Adrenal gland (tissue), 12 donors: ENCODE measurements around the gene OBSL1. TPM values are rescaled to one million over a fixed set of nuclear protein-coding genes. Genes with fewer than 3 reads are reported as not detected.

Experiments used
- DNase-seq, 7 donors: peaks; one replicate each; pipeline ENCODE4 v3.0.0-alpha.2; 2019 to 2020
- H3K27ac ChIP-seq, 5 donors: fragments of 200-600 bp; sonication (generic) in 4 of 5; 1 replicate in 3 of 5; 2 replicates in 2 of 5; pipeline versions ENCODE4 v1.5.1 to v1.8.0; 2016 to 2020; ENCODE audit warnings: mild to moderate bottlenecking in 1 of 5
- H3K27me3 ChIP-seq: fragments of 200-600 bp; 2 replicates; pipeline ENCODE4 v1.8.0; 2021
- H3K36me3 ChIP-seq, 2 donors: fragments of 200-600 bp; replicated peaks in 1 of 2; 1 replicate in 1 of 2; 2 replicates in 1 of 2; pipeline versions ENCODE4 v1.5.1 to v1.8.0; 2018 to 2022
- H3K4me1 ChIP-seq, 2 donors: fragments of 200-600 bp; replicated peaks in 1 of 2; 1 replicate in 1 of 2; 2 replicates in 1 of 2; pipeline versions ENCODE4 v1.5.1 to v1.8.0; 2018 to 2021
- H3K4me3 ChIP-seq, 4 donors: fragments of 200-600 bp; sonication (generic) in 3 of 4; one replicate each; pipeline ENCODE4 v1.5.1; 2016 to 2018
- H3K9me3 ChIP-seq, 3 donors: fragments of 200-600 bp; sonication (generic) in 1 of 3; replicated peaks in 1 of 3; 1 replicate in 2 of 3; 2 replicates in 1 of 3; pipeline versions ENCODE4 v1.5.1 to v1.8.0; 2016 to 2021
- POLR2A ChIP-seq, 2 donors: fragments of 450-650 bp; IDR thresholded peaks; one replicate each; pipeline ENCODE4 v1.6.1; 2017; ENCODE audit warnings: antibody characterized with exemption in 2 of 2, mild to moderate bottlenecking in 2 of 2, moderate library complexity in 1 of 2
- WGBS, 4 donors: extraction: QIAGEN DNeasy Blood & Tissue Kit in 2 of 4; methylation state at CpG; one replicate each; pipeline versions ENCODE4 v1.1.5 to v1.1.7; 2013 to 2017; 5-methylcytosine and 5-hydroxymethylcytosine counted together
- intact Hi-C, 2 donors: fragments of 100-400 bp; cut with DNase I; formaldehyde crosslinking; loops; one replicate each; pipeline versions ENCODE4 v1.14.1 to v1.15.0; 2022 to 2023
- polyA plus RNA-seq, 3 donors: library from polyadenylated mRNA; stranded (reverse); fragments of 200-250 nt in 2 of 3; fragments of 350-450 nt in 1 of 3; fragmentation: Illumina TruSeq in 1 of 3; extraction: RNeasy Lipid Tissue Mini Kit (QIAGEN cat#74804) in 1 of 3; gene quantifications; one replicate each; pipeline ENCODE4 v1.2.3, GENCODE V29; 2013 to 2014
- total RNA-seq, 9 donors: library from RNA; depleted of rRNA in 4 of 9; stranded (reverse); fragments of >200 nt in 4 of 9; fragments of 120-200 nt in 1 of 9; fragmentation: NEBNext Ultra II Directional in 1 of 9; extraction: Animal tissue kit (Norgen Biotek cat#: 25700) in 1 of 9; gene quantifications; one replicate each; pipeline versions ENCODE4 v1.1.0 to v1.2.4, GENCODE V29; 2013 to 2023
- TF ChIP-seq, protein P1 (sequence below), 6 experiments: fragments of 450-650 bp in 4 of 6; fragments of 200-600 bp in 2 of 6; sonication (generic) in 1 of 6; IDR thresholded peaks; 1 replicate in 5 of 6; 2 replicates in 1 of 6; pipeline versions ENCODE4 v1.5.1 to v1.8.0; 2016 to 2021; ENCODE audit warnings: antibody characterized with exemption in 6 of 6, mild to moderate bottlenecking in 2 of 6, moderate library complexity in 1 of 6
- donor health status: healthy with polysubstance abuse.
- donor health status: Bipolar disorder and iron deficiency.
- donor health status: DM: yes; HTN: yes; CAD: no.
- donor health status: DM: no; HTN: no; CAD: no.
- donor health status: DM: no; HTN: no; CAD: no.
- donor health status: DM: yes; HTN: yes; CAD: no.

Gene OBSL1
- total and polyA plus RNA-seq, 12 donors = 63.9 to 427 (median 181) TPM

DNA sequence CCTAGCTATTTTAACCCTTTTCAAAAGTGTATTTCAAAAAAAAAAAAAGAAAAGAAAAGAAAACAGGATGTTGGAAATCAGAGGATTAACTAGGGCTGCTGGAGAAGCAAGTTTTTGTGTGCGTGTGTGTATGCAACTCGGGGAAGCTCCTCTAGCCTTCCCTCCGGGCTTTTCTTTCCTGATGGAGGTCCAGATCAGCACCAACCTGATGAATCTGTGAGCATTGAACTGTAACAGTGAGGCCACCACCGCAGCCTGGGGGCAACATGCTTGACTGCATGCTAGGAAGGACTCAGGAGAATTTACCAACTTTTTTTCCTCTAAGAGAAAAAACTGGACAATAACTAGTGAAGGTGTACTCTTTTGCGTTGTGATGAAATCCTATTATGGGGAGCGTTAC is 2.3 kb downstream of the OBSL1 start:
- TF ChIP-seq, protein P1, sequence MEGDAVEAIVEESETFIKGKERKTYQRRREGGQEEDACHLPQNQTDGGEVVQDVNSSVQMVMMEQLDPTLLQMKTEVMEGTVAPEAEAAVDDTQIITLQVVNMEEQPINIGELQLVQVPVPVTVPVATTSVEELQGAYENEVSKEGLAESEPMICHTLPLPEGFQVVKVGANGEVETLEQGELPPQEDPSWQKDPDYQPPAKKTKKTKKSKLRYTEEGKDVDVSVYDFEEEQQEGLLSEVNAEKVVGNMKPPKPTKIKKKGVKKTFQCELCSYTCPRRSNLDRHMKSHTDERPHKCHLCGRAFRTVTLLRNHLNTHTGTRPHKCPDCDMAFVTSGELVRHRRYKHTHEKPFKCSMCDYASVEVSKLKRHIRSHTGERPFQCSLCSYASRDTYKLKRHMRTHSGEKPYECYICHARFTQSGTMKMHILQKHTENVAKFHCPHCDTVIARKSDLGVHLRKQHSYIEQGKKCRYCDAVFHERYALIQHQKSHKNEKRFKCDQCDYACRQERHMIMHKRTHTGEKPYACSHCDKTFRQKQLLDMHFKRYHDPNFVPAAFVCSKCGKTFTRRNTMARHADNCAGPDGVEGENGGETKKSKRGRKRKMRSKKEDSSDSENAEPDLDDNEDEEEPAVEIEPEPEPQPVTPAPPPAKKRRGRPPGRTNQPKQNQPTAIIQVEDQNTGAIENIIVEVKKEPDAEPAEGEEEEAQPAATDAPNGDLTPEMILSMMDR (IDR thresholded peaks at IDR 0.05) = no peak
- no peak for TF ChIP-seq POLR2A (IDR thresholded peaks at IDR 0.05)
- H3K27ac ChIP-seq = no peak overlapping the region
- peaks cover 10 to 16% of the 10 kb centered on the region in 2 donors for H3K4me1 ChIP-seq
- intact Hi-C loops = no loop called here
- no peak overlapping the region for H3K4me3 ChIP-seq
- DNase-seq = no peak
- H3K36me3 ChIP-seq = peaks cover 0 to 22% of the 10 kb centered on the region in 2 donors
- 85 to 94% (median 91%) methylated on average over 6 of the region's 6 CpGs for WGBS, 4 donors
- no peaks in the 10 kb centered on the region for H3K9me3 ChIP-seq
- no peaks in the 10 kb centered on the region for H3K27me3 ChIP-seq

DNA sequence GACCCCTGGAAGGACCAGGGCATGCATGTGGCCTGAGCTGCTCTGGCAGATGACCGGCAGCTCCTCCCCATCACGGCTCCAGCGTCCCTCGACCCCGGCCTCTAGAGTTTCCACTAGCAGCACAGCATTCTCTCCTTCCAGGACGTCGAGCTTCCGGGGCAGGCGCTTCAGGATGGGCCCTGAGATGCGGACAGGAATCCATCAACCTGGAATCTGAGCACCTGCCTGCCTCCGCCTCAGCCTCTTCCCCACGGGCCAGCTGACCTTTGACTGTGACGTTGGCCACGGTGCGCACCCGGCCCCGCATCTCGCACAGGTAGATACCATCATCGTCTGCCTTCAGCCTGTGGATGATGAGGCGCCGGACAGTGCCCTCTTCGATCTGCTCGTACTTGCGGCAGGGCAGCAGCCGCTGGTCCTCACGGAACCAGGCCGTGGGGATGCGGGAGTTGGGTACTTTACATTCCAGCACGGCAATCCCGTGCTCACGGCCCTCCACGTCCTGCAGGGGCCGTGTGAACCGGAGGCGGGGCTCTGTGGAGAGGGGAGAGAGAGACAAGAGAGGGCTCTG is 3.5 kb downstream of the OBSL1 start:
- H3K4me3 ChIP-seq = no peak overlapping the region
- WGBS, 4 donors = 90 to 93% (median 92%) methylated on average over 24 to 35 of the region's 35 CpGs
- no peak for DNase-seq
- TF ChIP-seq POLR2A (IDR thresholded peaks at IDR 0.05) = no peak
- TF ChIP-seq, protein P1 (IDR thresholded peaks at IDR 0.05) = no peak
- H3K27me3 ChIP-seq = no peaks in the 10 kb centered on the region
- peaks cover 10 to 16% of the 10 kb centered on the region in 2 donors for H3K4me1 ChIP-seq
- intact Hi-C loops = no loop called here
- no peaks in the 10 kb centered on the region for H3K9me3 ChIP-seq
- H3K36me3 ChIP-seq = peaks cover 0 to 23% of the 10 kb centered on the region in 2 donors
- no peak overlapping the region for H3K27ac ChIP-seq

GRCh38 chr2:219567131-219567530 is 4.2 kb downstream of the OBSL1 start:
- Histone ChIP-seq H3K4me3 (no peak overlapping the region), H3K36me3 (peaks cover 0 to 23% of the 10 kb centered on the region in 2 donors), H3K27me3 (no peaks in the 10 kb centered on the region), H3K27ac (no peak overlapping the region), H3K4me1 (peaks cover 10 to 13% of the 10 kb centered on the region in 2 donors), H3K9me3 (no peaks in the 10 kb centered on the region)
- intact Hi-C loops = no loop called here
- no peak for DNase-seq
- 92 to 95% (median 92%) methylated on average over 11 to 18 of the region's 18 CpGs for WGBS, 4 donors
- no peak for TF ChIP-seq POLR2A (IDR thresholded peaks at IDR 0.05)
- TF ChIP-seq, protein P1 (IDR thresholded peaks at IDR 0.05) = no peak

DNA sequence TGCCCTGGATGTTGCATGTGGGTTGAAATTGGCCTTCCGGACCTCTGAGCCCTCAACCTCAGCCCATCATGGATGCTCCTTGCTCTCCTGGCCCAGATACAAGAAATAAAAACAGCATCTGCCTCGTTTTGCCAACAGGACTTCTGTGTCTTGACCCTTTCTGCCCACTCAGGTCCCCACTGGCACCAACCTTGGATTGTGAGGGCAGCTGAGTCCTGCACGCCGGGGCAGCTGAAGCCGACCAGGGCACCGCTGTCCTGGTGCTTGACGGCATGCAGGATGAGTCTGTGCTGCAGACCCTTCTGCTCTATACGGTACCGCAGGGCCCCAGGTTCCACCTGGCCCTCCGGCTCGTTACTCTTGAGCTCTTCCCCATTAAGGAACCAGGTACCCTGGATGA is 4.7 kb downstream of the OBSL1 start:
- H3K27me3 ChIP-seq = no peaks in the 10 kb centered on the region
- no peak overlapping the region for H3K4me3 ChIP-seq
- 86 to 93% (median 91%) methylated on average over 10 to 11 of the region's 11 CpGs for WGBS, 4 donors
- peaks cover 8 to 10% of the 10 kb centered on the region in 2 donors for H3K4me1 ChIP-seq
- DNase-seq = no peak
- intact Hi-C loops = no loop called here
- TF ChIP-seq, protein P1 (IDR thresholded peaks at IDR 0.05) = no peak
- TF ChIP-seq POLR2A (IDR thresholded peaks at IDR 0.05) = no peak
- no peak overlapping the region for H3K27ac ChIP-seq
- peaks cover 0 to 23% of the 10 kb centered on the region in 2 donors for H3K36me3 ChIP-seq
- H3K9me3 ChIP-seq = no peaks in the 10 kb centered on the region
